PC-9 (cell line): ENCODE data around the gene SGCD. TPM values are rescaled to one million over a fixed set of nuclear protein-coding genes. Genes with fewer than 3 reads are reported as not detected.

Experiments used
- BruUV-seq: library from RNA; stranded (reverse); fragments of 400-500 nt; replicated peaks from 2 replicates; lab custom pipeline; 2021; lab: Mats Ljungman, UMichigan
- CTCF ChIA-PET: fragments of 300-600 bp; sonication (Branson Sonifier 250); formaldehyde crosslinking; loops from one replicate; lab custom pipeline; 2022; ENCODE audit warnings: antibody characterized with exemption; lab: Charles Lee
- POLR2A ChIA-PET: fragments of 300-600 bp; sonication (Branson Sonifier 250); formaldehyde crosslinking; loops from one replicate; lab custom pipeline; 2022; ENCODE audit warnings: antibody characterized with exemption; ENCODE audit not compliant: unreplicated experiment; lab: Charles Lee
- DNase-seq, 2 experiments: peaks; one replicate each; pipeline versions ENCODE4 v3.0.0 to v3.0.0-alpha.2; 2015 to 2022; ENCODE audit warnings: mixed read lengths in 1 of 2
- H2AFZ ChIP-seq: fragments of 200-600 bp; sonication (generic); 2 replicates; pipeline ENCODE4 v1.8.1; 2017; ENCODE audit warnings: antibody characterized with exemption
- H3F3A ChIP-seq: fragments of 200-600 bp; sonication (generic); 2 replicates; pipeline ENCODE4 v1.8.1; 2017; ENCODE audit warnings: antibody characterized with exemption, mild to moderate bottlenecking, low read depth; ENCODE audit not compliant: insufficient read depth
- H3K27ac ChIP-seq: fragments of 200-600 bp; sonication (generic); 2 replicates; pipeline ENCODE4 v1.6.1; 2016; ENCODE audit warnings: mixed run types
- H3K27me3 ChIP-seq: fragments of 200-600 bp; sonication (generic); 2 replicates; pipeline ENCODE4 v1.6.1; 2016; ENCODE audit warnings: low read depth, mixed run types; ENCODE audit not compliant: insufficient read depth
- H3K36me3 ChIP-seq: fragments of 200-600 bp; sonication (generic); 2 replicates; pipeline ENCODE4 v1.6.1; 2016; ENCODE audit warnings: low read depth, mixed run types
- H3K4me1 ChIP-seq: fragments of 200-600 bp; sonication (generic); replicated peaks from 2 replicates; pipeline ENCODE4 v1.6.1; 2016; ENCODE audit warnings: mixed run types; ENCODE audit not compliant: insufficient read depth
- H3K4me2 ChIP-seq: fragments of 200-600 bp; sonication (generic); 2 replicates; pipeline ENCODE4 v1.6.1; 2017; ENCODE audit warnings: mixed run types
- H3K4me3 ChIP-seq: fragments of 200-600 bp; sonication (generic); 2 replicates; pipeline ENCODE4 v1.6.1; 2016; ENCODE audit warnings: mixed run types
- H3K79me2 ChIP-seq: fragments of 200-600 bp; sonication (generic); 2 replicates; pipeline ENCODE4 v1.6.1; 2017; ENCODE audit warnings: low read depth, mixed run types
- H3K9me2 ChIP-seq: fragments of 200-600 bp; sonication (generic); 2 replicates; pipeline ENCODE4 v1.8.1; 2017; ENCODE audit warnings: mild to moderate bottlenecking; ENCODE audit not compliant: insufficient read depth
- H3K9me3 ChIP-seq: fragments of 200-600 bp; sonication (generic); 2 replicates; pipeline ENCODE4 v1.8.1; 2016; ENCODE audit warnings: low read depth; ENCODE audit not compliant: insufficient read depth
- H4K20me1 ChIP-seq: fragments of 200-600 bp; sonication (generic); 2 replicates; pipeline ENCODE4 v1.8.1; 2017; ENCODE audit not compliant: insufficient read depth
- CTCF ChIP-seq: fragments of 200-600 bp; sonication (generic); conservative IDR thresholded peaks from 2 replicates; pipeline ENCODE4 v1.6.1; 2017; ENCODE audit warnings: mixed run types, antibody characterized with exemption, mild to moderate bottlenecking, moderate library complexity
- EZH2 ChIP-seq: fragments of 200-600 bp; sonication (generic); IDR thresholded peaks from 2 replicates; pipeline ENCODE4 v1.8.0; 2017; ENCODE audit warnings: antibody characterized with exemption, low read depth
- intact Hi-C: fragments of 100-400 bp; cut with micrococcal nuclease; formaldehyde crosslinking; loops from one replicate; pipeline ENCODE4 v1.10.0; 2022; ENCODE audit not compliant: unreplicated experiment
- total RNA-seq: library from RNA; stranded (reverse); gene quantifications from 2 replicates; pipeline ENCODE4 v1.2.3, GENCODE V29; 2021

The SGCD gene
- total RNA-seq, 1 experiment from 2014 or later = not detected

- Histone ChIP-seq H3F3A (no peaks in the 10 kb centered on the region), H3K9me3 (no peaks in the 10 kb centered on the region), H3K36me3 (no peaks in the 10 kb centered on the region), H3K27me3 (no peaks in the 10 kb centered on the region), H2AFZ (no peak overlapping the region), H3K4me3 (no peak overlapping the region), H3K4me2 (no peak overlapping the region), H3K27ac (no peak overlapping the region), H4K20me1 (no peaks in the 10 kb centered on the region), H3K4me1 (no peaks in the 10 kb centered on the region), H3K9me2 (no peaks in the 10 kb centered on the region), H3K79me2 (no peaks in the 10 kb centered on the region)
- DNase-seq = no peak
- ChIA-PET POLR2A (no interaction called here), CTCF (no interaction called here)
- no peak for TF ChIP-seq CTCF
- TF ChIP-seq EZH2 = no peak
- BruUV-seq = no TSS peak
- intact Hi-C loops = no loop called here
Measured at GRCh38 chr5:156794687-156795086, 467.7 kb downstream of the SGCD start.

GRCh38 chr5:156798201-156798600 is 471.2 kb downstream of the SGCD start:
- H3K4me1 ChIP-seq = no peaks in the 10 kb centered on the region
- H4K20me1 ChIP-seq = no peaks in the 10 kb centered on the region
- H3K9me2 ChIP-seq = no peaks in the 10 kb centered on the region
- no peak for DNase-seq
- H3K79me2 ChIP-seq = no peaks in the 10 kb centered on the region
- H3F3A ChIP-seq = no peaks in the 10 kb centered on the region
- TF ChIP-seq CTCF = no peak
- no peak for TF ChIP-seq EZH2
- intact Hi-C loops = no loop called here
- BruUV-seq = no TSS peak
- no peaks in the 10 kb centered on the region for H3K36me3 ChIP-seq
- peaks cover 10% of the 10 kb centered on the region for H3K27me3 ChIP-seq
- no peak overlapping the region for H2AFZ ChIP-seq
- H3K9me3 ChIP-seq = no peaks in the 10 kb centered on the region
- no peak overlapping the region for H3K4me3 ChIP-seq
- H3K4me2 ChIP-seq = no peak overlapping the region
- no peak overlapping the region for H3K27ac ChIP-seq
- CTCF ChIA-PET = no interaction called here
- POLR2A ChIA-PET = no interaction called here

GRCh38 chr5:156799171-156799570 is 472.2 kb downstream of the SGCD start:
- Histone ChIP-seq H3K27ac (no peak overlapping the region), H3K27me3 (peaks cover 12% of the 10 kb centered on the region), H4K20me1 (no peaks in the 10 kb centered on the region), H3F3A (no peaks in the 10 kb centered on the region), H3K4me2 (no peak overlapping the region), H3K36me3 (no peaks in the 10 kb centered on the region), H3K9me3 (no peaks in the 10 kb centered on the region), H3K79me2 (no peaks in the 10 kb centered on the region), H3K4me3 (no peak overlapping the region), H3K4me1 (no peaks in the 10 kb centered on the region), H2AFZ (no peak overlapping the region), H3K9me2 (no peaks in the 10 kb centered on the region)
- intact Hi-C loops = no loop called here
- BruUV-seq = no TSS peak
- CTCF ChIA-PET = no interaction called here
- TF ChIP-seq EZH2 (no peak), CTCF (no peak)
- DNase-seq = no peak
- POLR2A ChIA-PET = interaction anchor here (0.7 kb wide), 1 partner anchor 17 kb away, joined by 5 read pairs; no protein-coding TSS in a partner anchor
